A673 (cell line): ENCODE data around the gene NRXN3. TPM values are rescaled to one million over a fixed set of nuclear protein-coding genes. Genes with fewer than 3 reads are reported as not detected.

ENCODE experiments used
- BruUV-seq: library from RNA; stranded (reverse); fragments of 400-500 nt; replicated peaks from 2 replicates; lab custom pipeline; 2021; lab: Mats Ljungman, UMichigan
- CTCF ChIA-PET: fragments of 300-600 bp; sonication (Branson Sonifier 250); formaldehyde crosslinking; loops from one replicate; lab custom pipeline; 2022; ENCODE audit warnings: antibody characterized with exemption; lab: Charles Lee
- POLR2A ChIA-PET: fragments of 300-600 bp; sonication (Branson Sonifier 250); formaldehyde crosslinking; loops from one replicate; lab custom pipeline; 2022; ENCODE audit warnings: antibody characterized with exemption; ENCODE audit not compliant: low non-redundant PET; lab: Charles Lee
- DNase-seq: peaks from one replicate; pipeline ENCODE4 v3.0.0-alpha.2; 2015; ENCODE audit warnings: low spot score
- H3K27ac ChIP-seq: fragments of 200-600 bp; sonication (generic); 2 replicates; pipeline ENCODE4 v1.5.1; 2016; ENCODE audit warnings: mixed run types, low read depth, mild to moderate bottlenecking, mixed read lengths, antibody characterized with exemption, low read length; ENCODE audit not compliant: poor library complexity, severe bottlenecking
- H3K27me3 ChIP-seq: fragments of 200-600 bp; sonication (generic); replicated peaks from 2 replicates; pipeline ENCODE4 v1.6.1; 2017; ENCODE audit warnings: mixed run types, low read depth, mild to moderate bottlenecking, mixed read lengths, antibody characterized with exemption, low read length; ENCODE audit not compliant: insufficient read depth, poor library complexity
- H3K36me3 ChIP-seq: fragments of 200-600 bp; sonication (generic); 2 replicates; pipeline ENCODE4 v1.6.1; 2016; ENCODE audit warnings: mixed run types, mild to moderate bottlenecking, mixed read lengths, antibody characterized with exemption, low read length; ENCODE audit not compliant: insufficient read depth, poor library complexity, severe bottlenecking
- H3K4me1 ChIP-seq: fragments of 200-600 bp; sonication (generic); 2 replicates; pipeline ENCODE4 v1.6.1; 2017; ENCODE audit warnings: mixed run types, mild to moderate bottlenecking, mixed read lengths, antibody characterized with exemption, low read length; ENCODE audit not compliant: insufficient read depth, poor library complexity, severe bottlenecking
- H3K4me3 ChIP-seq: fragments of 200-600 bp; sonication (generic); 2 replicates; pipeline ENCODE4 v1.5.1; 2016; ENCODE audit warnings: low read depth, mixed run types, mild to moderate bottlenecking, mixed read lengths, low read length; ENCODE audit not compliant: poor library complexity, severe bottlenecking
- H3K9me3 ChIP-seq: fragments of 200-600 bp; sonication (generic); 2 replicates; pipeline ENCODE4 v1.6.1; 2016; ENCODE audit warnings: mixed run types, low read depth, mild to moderate bottlenecking, mixed read lengths, antibody characterized with exemption, low read length; ENCODE audit not compliant: poor library complexity, severe bottlenecking
- EZH2 ChIP-seq: fragments of 200-600 bp; sonication (generic); IDR thresholded peaks from 2 replicates; pipeline ENCODE4 v1.6.1; 2017; ENCODE audit warnings: borderline replicate concordance, low read depth, mild to moderate bottlenecking, mixed read lengths, antibody characterized with exemption, low read length; ENCODE audit not compliant: poor library complexity, severe bottlenecking
- intact Hi-C: fragments of 100-400 bp; cut with micrococcal nuclease; formaldehyde crosslinking; loops from one replicate; pipeline ENCODE4 v1.10.0; 2022; ENCODE audit not compliant: unreplicated experiment
- total RNA-seq: library from RNA; stranded (reverse); gene quantifications from 2 replicates; pipeline ENCODE4 v1.2.3, GENCODE V29; 2021
- TF ChIP-seq, protein P1 (sequence below): fragments of 300-800, 200-600 bp; sonication (generic); conservative IDR thresholded peaks from 2 replicates; pipeline ENCODE4 v1.5.1; 2017; ENCODE audit warnings: low read depth, mild to moderate bottlenecking, antibody characterized with exemption, low read length, moderate library complexity, mixed read lengths

The NRXN3 gene
- total RNA-seq, 1 experiment from 2014 or later, result 0.21 TPM

DNA sequence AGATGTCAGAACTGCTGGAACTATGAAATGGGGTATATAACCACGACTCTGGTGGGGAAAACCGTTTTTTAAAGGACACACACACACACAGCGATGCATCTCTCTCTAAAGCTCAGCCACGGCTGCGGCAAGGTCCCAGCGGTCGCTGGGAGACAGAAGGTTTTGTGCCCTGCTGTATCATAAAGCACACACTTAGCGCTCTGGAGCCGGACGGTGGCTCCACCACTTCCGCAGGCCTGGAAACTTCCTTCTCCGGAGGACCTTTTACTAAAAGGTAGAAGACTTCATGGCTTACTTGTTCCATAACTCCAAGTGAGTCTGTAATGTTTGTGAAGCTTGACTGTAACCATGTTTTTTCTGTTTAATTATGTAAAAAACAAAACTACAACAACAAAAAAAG is 1691.9 kb downstream of the NRXN3 start:
- POLR2A ChIA-PET, result no interaction called here
- no peak overlapping the region for H3K27ac ChIP-seq
- TF ChIP-seq, protein P1, sequence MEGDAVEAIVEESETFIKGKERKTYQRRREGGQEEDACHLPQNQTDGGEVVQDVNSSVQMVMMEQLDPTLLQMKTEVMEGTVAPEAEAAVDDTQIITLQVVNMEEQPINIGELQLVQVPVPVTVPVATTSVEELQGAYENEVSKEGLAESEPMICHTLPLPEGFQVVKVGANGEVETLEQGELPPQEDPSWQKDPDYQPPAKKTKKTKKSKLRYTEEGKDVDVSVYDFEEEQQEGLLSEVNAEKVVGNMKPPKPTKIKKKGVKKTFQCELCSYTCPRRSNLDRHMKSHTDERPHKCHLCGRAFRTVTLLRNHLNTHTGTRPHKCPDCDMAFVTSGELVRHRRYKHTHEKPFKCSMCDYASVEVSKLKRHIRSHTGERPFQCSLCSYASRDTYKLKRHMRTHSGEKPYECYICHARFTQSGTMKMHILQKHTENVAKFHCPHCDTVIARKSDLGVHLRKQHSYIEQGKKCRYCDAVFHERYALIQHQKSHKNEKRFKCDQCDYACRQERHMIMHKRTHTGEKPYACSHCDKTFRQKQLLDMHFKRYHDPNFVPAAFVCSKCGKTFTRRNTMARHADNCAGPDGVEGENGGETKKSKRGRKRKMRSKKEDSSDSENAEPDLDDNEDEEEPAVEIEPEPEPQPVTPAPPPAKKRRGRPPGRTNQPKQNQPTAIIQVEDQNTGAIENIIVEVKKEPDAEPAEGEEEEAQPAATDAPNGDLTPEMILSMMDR, result no peak
- TF ChIP-seq EZH2, result no peak
- H3K36me3 ChIP-seq, result no peaks in the 10 kb centered on the region
- no peaks in the 10 kb centered on the region for H3K27me3 ChIP-seq
- H3K4me3 ChIP-seq, result no peak overlapping the region
- intact Hi-C loops, result no loop called here
- no TSS peak for BruUV-seq
- CTCF ChIA-PET, result no interaction called here
- no peaks in the 10 kb centered on the region for H3K9me3 ChIP-seq
- H3K4me1 ChIP-seq, result no peaks in the 10 kb centered on the region
- DNase-seq, result no peak

DNA sequence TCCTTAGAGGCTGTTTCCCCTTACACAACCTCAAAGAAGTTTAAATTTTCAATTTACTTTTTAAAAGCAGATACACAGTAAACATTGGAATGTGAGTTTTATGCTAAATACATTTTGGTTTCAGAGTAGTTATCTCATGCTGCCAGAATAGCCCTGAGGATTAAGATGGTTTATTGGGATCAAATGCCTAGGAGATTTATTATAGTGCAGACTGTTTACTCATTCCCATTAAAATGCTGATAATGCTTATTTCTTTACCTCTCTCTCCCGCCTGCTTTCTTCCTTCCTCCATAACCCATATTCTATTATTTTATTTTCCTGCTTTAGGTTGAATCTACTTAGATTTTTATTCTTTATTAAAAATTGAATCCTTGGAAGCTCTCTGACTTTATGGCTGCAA is 1701.0 kb downstream of the NRXN3 start:
- no peaks in the 10 kb centered on the region for H3K36me3 ChIP-seq
- CTCF ChIA-PET, result no interaction called here
- TF ChIP-seq, protein P1, result no peak
- no peak for TF ChIP-seq EZH2
- H3K27ac ChIP-seq, result no peak overlapping the region
- no peak overlapping the region for H3K4me3 ChIP-seq
- intact Hi-C loops, result no loop called here
- H3K27me3 ChIP-seq, result no peaks in the 10 kb centered on the region
- no peaks in the 10 kb centered on the region for H3K4me1 ChIP-seq
- BruUV-seq, result no TSS peak
- POLR2A ChIA-PET, result no interaction called here
- no peaks in the 10 kb centered on the region for H3K9me3 ChIP-seq
- DNase-seq, result no peak

DNA sequence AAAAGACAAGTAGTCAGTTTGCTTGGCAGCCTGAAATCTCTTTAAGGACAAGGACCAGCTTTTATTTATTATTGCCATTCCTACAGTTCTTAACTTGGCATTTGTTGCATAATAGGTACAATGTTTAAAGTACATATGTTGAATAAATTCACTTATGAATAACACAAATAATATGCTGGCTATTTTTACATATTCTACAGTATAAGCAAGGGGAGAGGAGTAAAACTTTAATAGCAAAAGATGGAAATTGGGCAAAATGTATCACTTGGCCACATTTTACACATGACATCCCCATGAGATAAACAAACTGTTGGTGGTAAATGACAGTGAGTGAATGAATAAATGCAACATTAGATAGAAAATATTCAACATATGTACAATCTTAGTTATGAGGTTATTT is 1708.1 kb downstream of the NRXN3 start:
- POLR2A ChIA-PET, result no interaction called here
- Histone ChIP-seq H3K9me3 (no peaks in the 10 kb centered on the region), H3K27ac (no peak overlapping the region), H3K27me3 (no peaks in the 10 kb centered on the region), H3K36me3 (no peaks in the 10 kb centered on the region), H3K4me1 (no peaks in the 10 kb centered on the region), H3K4me3 (no peak overlapping the region)
- CTCF ChIA-PET, result no interaction called here
- intact Hi-C loops, result no loop called here
- TF ChIP-seq, protein P1, result no peak
- TF ChIP-seq EZH2, result no peak
- DNase-seq, result no peak
- BruUV-seq, result no TSS peak
